ENCODE data around the gene FGF16. TPM values are rescaled to one million over a fixed set of nuclear protein-coding genes. Genes with fewer than 3 reads are reported as not detected.
"Not testable (repeated sequence)": the region's sequence is repeated elsewhere in the genome, so short reads cannot be mapped to it uniquely, and the experiment has no call there.

The FGF16 gene
- total RNA-seq, result 0.40 TPM

DNA sequence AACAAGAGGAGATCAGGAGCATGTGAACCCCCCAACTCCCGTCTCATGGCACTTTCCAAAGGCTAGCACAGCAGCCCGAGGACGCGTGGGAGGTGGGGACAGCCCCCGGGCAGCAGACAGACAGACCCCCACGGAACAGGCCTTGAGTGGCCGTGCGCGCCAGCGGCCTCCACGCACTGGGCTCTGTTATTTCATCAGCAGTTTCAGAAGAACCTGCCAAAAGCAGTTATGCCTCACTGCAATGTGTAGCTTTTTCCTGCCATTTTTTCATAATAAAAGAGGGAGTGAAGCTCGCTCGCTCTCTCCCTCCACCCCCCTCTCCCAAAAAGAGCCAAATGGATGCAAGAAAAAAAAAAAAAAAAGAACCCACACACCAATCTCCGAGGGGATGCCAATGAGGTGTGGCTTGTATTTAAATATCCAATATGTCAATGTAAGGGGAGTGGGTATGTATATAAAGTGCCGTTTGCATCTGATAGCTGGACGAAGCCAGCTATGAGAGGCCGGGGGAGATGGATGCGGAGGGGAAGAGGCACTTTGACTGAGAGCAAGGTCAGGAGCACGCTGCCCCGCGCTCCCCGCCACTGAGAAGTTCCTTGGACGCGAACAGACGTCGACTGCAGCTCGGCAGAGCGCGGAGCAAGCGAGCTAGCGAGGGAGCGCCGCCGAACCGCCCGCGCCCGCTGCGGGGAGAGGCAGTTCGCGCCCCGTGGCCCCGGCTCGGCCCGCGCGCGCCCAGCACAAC lies at the start of gene FGF16:
Gene FGF16, plus strand, starts transcription at position 482 of the 745 bp plus-strand sequence. CDS start 286 bp downstream, outside the sequence.
- ATAC-seq (peak; percentile 45), DNase-seq (ENCODE audit: low spot score) (no peak)
- intact Hi-C loops (cut with DNase I), result no loop called here

DNA sequence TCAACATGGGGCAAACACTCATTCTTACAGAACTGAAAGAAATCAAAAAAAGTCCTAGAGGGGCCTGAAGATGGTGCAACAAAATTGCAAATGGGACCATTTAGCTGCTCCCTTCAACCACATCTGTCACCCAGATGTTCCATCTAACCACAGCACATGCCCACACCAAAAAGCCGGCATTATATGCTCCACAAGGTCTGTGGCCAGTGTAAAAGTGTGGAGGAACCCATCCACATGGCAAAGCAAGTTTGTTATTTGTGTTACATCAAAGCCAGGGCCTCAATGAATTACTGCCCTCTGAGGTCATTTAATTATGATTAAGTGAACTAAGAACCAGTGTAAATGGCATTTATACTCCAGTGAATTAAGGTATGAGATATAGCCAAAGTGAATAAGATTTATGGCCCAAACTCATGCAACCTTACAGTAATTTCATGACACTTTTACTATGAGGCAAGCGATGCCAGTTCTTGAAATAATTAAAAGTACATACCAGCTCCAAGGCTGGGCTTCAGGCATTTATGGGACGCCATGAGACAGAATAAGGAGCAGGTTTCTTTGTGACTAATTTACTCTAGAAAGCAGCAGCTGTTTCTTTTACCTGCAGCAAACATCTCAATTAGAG lies 48.7 kb upstream of the FGF16 start:
- no peak for ATAC-seq
- intact Hi-C loops (cut with DNase I), result no loop called here
- DNase-seq (ENCODE audit: low spot score), result no peak

DNA sequence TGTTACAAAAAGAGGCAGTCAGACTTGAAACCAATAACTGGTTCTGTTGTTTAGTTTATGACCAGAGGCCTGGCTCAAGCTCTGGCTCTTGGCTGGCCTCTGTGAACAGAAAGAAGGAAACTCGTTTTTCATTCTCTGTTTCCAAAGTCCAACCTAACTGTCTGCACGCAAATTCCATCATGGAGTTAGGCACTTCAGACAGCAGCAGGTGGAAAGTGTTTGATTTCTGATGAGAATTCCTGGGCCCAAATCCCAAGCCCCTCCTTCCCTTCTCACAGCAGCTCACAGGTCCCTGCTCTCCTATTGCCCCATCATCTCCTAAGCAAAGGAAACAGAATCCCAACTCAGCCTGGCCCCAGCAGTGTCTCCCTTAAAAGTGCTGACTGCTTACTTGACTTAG lies 42.8 kb upstream of the FGF16 start:
- DNase-seq (ENCODE audit: low spot score), result no peak
- ATAC-seq, result peak; percentile 34
- intact Hi-C loops (cut with DNase I), result no loop called here

DNA sequence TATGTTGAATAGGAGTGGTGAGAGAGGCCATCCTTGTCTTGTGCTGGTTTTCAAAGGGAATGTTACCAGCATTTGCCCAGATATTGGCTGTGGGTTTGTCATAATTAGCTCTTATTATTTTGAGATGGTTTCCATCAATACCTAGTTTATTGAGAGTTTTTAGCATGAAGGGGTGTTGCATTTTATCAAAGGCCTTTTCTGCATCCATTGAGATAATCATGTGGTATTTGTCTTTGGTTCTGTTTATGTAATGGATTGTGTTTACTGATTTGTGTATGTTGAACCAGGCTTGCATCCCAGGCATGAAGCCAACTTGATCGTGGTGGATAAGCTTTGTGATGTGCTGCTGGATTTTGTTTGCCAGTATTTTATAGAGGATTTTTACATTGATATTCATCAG lies 39.4 kb upstream of the FGF16 start:
- intact Hi-C loops (cut with DNase I); DNase-seq (ENCODE audit: low spot score); ATAC-seq: not testable (repeated sequence)

DNA sequence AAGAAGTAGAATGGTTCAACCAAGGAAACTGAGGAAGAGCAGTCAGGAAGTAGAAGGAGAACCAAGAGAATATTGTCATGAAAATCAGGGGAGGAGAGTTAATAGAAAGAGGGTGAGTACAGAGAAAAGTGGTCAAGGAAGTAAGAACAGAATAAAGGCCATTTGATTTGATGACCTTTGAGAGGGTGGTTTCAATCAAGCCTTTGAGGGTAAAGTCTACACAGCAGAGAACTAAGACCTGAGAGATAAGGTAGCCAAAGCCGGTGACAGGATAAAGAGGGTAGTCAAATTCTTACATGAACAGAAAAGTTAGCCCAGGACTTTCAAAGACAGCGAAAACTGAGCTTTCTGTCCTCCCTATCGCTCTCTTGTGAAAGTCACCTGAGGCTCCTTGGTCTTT lies 34.6 kb upstream of the FGF16 start:
- DNase-seq (ENCODE audit: low spot score) (no peak), ATAC-seq (no peak)
- intact Hi-C loops (cut with DNase I), result loop anchor here (5.0 kb wide), 1 partner anchor 365 kb away; no protein-coding TSS in a partner anchor

DNA sequence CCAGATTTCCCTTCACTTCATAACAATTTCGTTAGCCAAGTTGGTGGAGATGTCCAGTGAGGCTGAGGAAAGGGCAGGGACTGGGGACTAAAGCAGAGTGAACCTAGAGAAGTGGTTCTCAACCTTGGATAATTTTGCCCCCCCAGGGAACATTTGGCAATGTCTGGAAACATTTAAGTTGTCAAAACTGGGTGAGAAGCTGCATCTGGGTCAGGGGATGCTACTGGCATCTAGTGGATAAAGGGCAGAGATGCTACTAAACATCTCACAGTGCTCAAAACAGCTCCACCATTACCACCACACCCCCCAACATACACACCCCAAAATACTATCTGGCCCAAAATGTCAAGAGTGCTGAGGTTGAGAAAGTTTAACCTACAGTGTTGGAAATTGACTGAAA lies 32.0 kb upstream of the FGF16 start:
- intact Hi-C loops (cut with DNase I), result no loop called here
- DNase-seq (ENCODE audit: low spot score) (no peak), ATAC-seq (no peak)

DNA sequence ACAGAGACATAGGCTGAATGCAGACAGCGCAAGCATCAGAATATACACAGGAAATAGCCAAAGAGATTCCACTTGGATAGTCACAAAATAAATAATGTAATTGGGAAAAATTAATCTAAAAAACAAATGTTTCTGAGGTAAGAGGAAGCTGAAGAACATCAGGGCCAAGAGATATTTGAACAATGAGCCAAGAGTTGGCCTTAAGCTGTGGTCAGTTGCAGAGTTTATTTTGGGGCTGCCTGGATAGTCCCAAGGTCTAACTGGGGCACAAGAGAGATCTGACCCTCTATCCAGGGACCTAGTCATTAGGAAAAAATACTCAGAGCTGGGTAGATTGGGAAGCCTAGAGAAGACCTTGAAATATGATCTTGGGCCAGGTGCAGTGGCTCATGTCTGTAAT lies 31.3 kb upstream of the FGF16 start:
- no peak for DNase-seq (ENCODE audit: low spot score)
- intact Hi-C loops (cut with DNase I), result no loop called here
- no peak for ATAC-seq

DNA sequence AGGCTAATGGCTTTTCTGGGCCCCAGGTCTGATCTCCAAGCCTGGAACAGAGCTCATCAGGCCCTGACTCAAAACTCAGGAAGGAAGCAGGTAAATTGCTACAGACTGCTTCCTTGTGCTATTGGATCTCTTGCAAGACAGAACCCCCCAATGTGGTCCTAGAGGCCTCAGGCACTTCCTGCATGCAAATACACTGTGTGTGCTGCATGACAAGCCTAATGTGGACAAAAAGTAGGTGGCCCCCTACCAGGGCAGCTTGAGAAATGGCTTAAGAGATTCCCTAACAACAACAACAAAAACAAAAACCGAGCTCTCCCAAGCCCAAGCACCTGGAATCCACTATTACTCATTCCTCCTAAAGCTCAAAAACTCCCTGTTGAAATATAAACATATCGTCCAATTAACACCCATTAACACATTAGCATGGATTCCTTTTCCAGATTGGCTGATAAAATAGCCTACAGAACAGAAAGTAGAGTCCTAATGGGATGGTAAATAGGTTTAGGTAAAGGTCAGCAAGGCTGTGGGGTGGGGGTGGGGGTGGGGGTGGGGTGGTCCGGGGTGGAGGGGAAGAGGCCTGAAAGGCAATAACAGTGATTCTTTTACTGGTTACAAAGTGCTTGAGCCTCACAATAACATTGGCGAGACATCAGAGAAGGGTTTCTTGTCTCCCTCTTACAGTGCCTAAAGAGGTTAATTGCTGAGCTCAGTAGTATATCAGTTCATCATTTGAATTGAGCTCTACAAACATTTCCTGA lies 24.1 kb upstream of the FGF16 start:
- no peak for DNase-seq (ENCODE audit: low spot score)
- intact Hi-C loops (cut with DNase I), result no loop called here
- no peak for ATAC-seq

DNA sequence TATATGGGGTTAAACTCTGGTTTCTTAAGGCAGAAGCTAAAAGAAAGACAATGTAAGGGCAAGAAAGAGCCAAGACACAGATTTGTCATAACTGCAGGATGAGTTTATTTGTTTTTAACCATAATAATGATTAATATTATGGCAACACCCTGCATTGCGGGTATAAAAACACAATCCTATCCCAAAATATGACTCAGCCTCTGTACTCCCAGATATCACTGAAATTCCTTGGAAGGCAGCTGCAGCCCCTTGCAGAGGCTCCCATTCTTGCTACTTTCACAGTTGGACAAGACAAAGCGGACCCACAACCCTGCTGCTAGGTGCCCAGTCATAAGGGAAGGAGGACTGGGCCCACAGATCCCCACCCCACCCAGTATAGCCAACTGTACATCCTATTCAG lies 20.4 kb upstream of the FGF16 start:
- intact Hi-C loops (cut with DNase I), result no loop called here

DNA sequence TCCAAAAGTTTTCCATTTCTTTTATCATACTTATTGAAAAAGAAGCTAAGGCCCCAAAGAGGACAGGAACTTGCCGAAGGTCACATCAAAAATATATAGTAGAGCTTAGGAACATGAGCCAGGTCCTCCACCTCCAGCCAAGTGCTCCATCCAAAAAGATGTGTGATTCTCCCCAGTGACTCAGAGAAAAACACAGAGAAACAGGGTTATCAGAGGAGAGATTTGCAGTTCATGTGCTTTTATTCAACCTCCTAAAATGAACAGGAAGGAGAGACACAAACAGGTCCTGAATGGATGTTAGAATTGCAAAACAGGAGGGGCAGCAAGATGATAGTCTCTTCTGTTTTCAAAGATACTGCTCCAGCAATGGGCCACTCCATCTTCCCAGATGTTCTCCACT lies 19.6 kb upstream of the FGF16 start:
- intact Hi-C loops (cut with DNase I), result no loop called here
- ATAC-seq (no peak), DNase-seq (ENCODE audit: low spot score) (no peak)

More for the DNA sequence above, 20.4 kb upstream of the FGF16 start:
- DNase-seq (ENCODE audit: low spot score) (no peak), ATAC-seq (peak; percentile 49)

DNA sequence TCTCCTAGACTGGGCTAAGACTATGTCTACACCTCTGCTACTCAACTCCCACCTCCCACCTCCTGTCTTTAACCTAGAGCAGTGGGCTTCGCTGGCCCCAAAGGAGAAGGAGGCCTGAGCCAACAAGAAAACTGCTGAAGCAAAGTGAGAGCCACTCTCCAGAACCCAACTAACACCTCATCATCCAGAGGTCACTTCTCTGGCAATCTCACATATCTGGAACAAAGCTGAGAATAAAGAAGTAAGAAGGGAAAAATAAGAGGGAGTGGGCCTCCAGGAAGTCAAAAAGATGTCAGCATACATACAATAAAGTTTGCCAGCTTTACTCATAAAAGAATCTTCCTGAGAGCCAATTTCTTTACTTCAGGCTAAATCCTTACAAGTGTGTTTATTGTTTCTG lies 18.6 kb upstream of the FGF16 start:
- intact Hi-C loops (cut with DNase I), result no loop called here
- DNase-seq (ENCODE audit: low spot score), result no peak
- ATAC-seq, result no peak

DNA sequence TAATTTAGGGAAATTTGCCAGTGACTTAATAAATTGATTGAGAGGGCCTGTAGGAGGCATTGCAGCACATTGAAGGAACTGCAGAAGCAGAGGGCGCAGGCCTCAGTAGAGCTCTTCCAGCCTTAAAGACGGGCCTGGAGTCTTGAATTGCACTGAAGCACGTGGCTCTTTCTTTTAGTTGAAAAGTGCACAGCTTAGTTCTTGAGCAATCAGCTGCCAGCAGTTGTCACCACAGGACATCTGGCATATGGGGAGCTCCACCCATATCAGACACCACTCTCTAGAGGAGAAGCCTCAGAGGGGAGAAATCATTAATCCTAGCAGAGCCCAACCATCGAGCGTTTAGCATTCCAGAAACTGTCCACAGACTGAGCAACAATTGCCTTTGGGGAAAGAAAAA lies 16.0 kb upstream of the FGF16 start:
- ATAC-seq (peak; percentile 67), DNase-seq (ENCODE audit: low spot score) (no peak)
- intact Hi-C loops (cut with DNase I), result loop anchor here (10.0 kb wide), 1 partner anchor 986 kb away; no protein-coding TSS in a partner anchor

DNA sequence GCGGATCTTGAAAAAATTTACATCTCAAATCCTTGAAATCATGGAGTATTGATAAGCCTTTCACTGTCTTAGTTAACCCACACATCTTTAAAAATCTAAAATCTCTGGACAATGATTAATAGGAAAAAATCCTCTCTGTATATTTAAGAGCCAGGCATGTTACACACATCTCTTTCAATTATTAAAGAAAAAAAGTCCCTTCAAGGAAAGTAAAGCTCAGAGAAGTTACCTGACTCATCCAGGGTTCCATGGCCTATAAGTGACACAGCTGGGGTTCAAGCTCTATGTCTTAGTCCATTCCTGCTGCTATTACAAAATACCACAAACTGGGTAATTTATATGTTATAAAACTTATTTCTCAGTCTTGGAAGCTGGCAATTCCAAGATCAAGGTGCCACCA lies 14.2 kb upstream of the FGF16 start:
- ATAC-seq (no peak), DNase-seq (ENCODE audit: low spot score) (no peak)
- intact Hi-C loops (cut with DNase I), result loop anchor here (10.0 kb wide), 1 partner anchor 988 kb away; no protein-coding TSS in a partner anchor

DNA sequence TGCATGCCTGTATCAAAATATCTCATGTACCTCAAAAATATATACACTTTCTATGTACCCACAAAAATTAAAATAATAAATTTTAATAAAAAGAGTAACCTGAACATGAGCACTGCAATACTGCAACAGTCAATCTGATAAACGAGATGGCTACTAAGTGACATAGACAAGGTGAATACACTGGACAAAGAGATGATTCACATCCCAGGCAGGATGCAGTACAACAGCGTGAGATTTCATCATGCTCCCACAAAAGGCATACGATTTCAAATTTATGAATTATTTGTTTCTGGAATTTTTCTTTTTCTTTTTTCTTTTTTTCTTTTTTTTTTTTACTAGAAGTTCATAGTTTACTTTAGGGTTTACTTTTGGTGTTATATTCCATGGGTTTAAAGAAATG lies 12.2 kb upstream of the FGF16 start:
- intact Hi-C loops (cut with DNase I), result loop anchor here (10.0 kb wide), 1 partner anchor 990 kb away; no protein-coding TSS in a partner anchor
- ATAC-seq, result no peak

DNA sequence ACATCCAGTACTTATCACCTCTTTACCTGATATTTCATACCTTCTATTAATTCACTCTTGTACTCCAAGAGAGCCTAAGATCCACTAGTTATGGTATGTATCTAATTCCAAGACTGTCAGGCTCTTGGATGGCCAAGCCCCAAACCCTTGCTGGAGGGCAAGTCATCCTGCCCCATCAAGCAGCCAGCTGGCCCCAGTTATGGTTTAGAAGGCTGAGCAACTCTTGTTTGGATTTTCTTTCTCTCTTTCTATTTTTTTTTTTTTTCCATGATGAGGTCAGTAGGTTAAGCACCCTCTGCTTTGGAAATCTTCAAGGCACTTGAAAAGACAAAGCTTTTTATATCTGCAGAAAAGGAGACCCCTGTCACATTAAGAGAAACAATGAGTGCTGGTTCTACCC lies 10.9 kb upstream of the FGF16 start:
- intact Hi-C loops (cut with DNase I), result loop anchor here (10.0 kb wide), 1 partner anchor 991 kb away; no protein-coding TSS in a partner anchor
- ATAC-seq (no peak), DNase-seq (ENCODE audit: low spot score) (no peak)

More for the DNA sequence above, 12.2 kb upstream of the FGF16 start:
- no peak for DNase-seq (ENCODE audit: low spot score)

DNA sequence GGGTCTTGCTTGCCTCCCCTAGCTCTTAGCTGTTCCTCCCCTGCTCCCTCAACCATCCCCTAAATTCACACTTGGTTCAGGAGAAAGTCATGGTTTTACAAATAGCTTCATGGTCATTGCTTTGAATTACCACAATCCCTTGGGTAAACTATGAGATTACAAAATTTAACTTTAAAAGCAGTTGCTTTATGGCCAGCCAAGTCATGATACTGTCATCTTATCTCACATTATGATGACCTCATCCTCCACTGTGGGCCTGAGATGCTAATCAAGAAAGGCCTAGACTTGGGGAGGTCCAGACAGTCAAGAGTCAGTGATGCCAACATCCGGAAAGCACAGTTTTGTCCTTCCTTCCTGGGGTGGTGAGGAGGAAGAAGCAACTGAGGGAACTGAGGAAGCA lies 10.5 kb upstream of the FGF16 start:
- ATAC-seq, result no peak
- no peak for DNase-seq (ENCODE audit: low spot score)
- intact Hi-C loops (cut with DNase I), result loop anchor here (10.0 kb wide), 1 partner anchor 992 kb away; no protein-coding TSS in a partner anchor

DNA sequence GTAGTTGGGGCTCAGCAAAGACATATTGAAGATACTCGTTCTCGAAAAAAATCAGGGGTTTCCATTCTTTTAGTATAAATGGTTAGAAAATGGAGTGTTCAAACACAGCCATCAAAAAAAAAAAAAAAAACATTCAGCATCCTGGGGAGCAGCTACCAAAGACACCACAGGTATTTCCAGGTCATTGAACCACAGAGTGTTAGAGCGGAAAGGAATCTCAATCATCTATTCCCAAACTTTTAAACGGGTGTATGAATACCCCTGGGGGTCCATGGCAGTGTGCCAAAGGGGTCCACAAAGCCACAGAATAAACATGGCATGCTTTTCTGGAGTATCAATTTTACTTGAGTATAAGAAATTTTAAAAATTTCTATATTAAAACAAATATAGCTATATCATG lies 6.9 kb upstream of the FGF16 start:
- no peak for ATAC-seq
- intact Hi-C loops (cut with DNase I), result no loop called here
- DNase-seq (ENCODE audit: low spot score), result no peak

DNA sequence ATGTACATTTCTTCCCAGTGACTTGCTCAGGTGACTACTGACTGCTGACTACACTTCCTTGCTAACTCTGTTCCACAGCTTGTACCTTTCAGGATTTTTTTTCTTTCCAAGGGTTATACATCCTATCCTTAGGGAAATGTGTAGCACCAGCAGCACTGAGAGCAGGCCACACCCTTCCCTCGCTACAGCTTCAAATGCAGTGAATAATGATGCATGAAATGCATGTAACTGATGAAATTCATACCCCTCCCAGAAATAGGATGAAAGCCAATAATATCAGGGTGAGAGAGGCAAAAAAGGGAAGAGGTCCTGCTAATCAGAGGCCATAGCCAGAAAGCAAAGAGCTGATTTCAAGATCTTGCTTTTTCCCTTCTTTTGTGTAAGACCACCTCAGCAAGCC lies 6.2 kb upstream of the FGF16 start:
- intact Hi-C loops (cut with DNase I), result no loop called here
- no peak for ATAC-seq
- DNase-seq (ENCODE audit: low spot score), result no peak

DNA sequence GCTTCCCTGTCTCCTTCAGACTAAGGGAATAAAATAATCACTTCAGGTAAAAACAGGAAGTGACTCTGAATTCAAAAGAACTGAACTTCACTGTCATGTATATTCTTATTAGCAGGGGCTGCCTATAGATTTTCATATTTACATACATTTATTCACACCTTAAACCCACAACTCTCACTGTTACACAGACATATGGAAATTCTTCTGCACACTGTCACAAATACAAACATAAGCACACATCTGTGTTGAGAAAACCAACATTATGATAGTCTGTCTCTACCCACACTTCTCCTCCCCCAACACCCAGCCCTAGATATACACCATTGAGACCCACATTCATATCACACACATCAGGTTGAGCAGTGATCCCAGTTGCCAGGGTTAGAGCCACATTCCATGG lies 5.7 kb upstream of the FGF16 start:
- DNase-seq (ENCODE audit: low spot score) (no peak), ATAC-seq (no peak)
- intact Hi-C loops (cut with DNase I), result no loop called here

DNA sequence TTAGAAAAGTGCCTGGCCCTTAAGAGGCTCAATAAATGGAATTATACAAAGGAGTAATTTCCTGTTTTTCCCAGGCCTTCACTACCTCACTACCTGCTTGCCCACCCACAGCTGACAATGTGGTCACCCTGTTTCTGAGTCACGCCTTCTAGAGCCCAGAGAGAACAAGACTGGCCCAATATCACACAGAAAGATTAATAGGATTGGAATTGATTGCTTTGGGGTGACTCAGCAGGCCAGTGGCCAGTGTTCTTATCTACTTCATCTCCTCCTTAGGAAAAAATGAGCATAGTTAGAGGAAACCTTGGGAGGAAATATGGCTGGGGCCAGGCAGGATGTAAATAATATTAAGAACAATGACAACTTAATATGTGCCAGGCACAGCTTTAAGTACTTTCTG lies 4.5 kb upstream of the FGF16 start:
- DNase-seq (ENCODE audit: low spot score), result no peak
- intact Hi-C loops (cut with DNase I), result no loop called here
- no peak for ATAC-seq
